ENCODE data around the gene BRINP3.

BRINP3 gene

DNA sequence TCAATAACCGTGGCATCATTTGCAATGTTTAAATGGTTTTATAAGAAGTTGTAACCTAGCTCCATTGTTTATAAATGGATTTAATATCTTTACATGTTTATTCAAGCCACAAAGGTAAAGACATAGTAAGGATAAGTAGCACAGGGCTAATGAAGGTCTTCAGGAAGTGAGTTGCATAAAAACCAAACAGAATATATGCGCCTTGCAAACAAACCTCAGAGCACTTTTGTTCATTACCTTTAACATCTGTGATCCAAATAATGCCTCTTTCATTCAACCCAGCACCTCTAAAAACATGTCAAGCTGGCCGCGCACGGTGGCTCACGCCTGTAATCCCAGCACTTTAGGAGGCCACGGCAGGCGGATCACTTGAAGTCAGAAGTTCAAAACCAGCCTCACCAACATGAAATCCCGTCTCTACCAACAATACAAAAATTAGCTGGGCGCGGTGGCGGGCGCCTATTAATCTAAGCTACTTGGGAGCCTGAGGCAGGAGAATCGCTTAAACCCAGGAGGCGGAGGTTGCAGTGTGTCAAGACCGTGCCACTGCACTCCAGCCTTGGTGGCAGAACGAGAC, 25.3 kb downstream of the BRINP3 start:
- DNase-seq (ENCODE audit: low read depth): no peak

GRCh38 chr1:190444464-190444863, 33.2 kb downstream of the BRINP3 start:
- no peak for DNase-seq (ENCODE audit: low read depth)

DNA sequence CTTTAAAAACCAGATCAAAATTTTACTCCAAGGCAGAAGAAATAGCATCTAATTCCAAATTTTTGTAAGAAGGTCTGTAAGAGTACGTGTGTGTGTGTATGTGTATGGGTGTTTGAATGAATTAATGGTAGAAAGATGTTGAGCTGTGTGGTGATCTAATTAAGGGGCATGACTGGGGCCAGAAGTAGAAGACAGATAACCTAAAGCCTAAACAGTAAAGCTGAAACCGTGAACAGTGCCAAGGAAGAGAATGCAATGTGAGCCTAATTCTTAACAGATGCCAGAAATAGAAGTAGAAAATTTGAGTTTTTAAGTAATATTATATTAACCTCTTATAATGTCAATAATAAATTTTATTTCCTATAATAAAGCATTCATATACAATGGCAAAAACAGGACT, 38.2 kb downstream of the BRINP3 start:
- no peak for DNase-seq (ENCODE audit: low read depth)

DNA sequence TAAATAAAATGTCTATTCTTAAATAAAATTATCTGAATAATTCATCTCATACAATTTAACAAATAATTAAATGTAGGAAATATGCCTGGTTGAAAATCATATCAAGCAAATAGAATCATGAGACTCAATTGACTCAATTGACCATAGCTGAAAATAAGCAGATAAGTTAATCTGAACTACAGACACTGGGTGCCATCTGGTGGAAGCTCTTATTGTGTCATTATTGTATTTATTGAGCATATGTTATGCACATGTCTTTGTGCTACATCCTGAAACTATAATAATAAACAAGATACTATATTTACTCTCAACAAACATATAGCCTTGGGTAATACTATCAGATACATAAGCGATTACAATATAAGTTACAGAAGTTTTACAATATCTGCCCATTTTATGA, 41.0 kb downstream of the BRINP3 start:
- no peak for DNase-seq (ENCODE audit: low read depth)

GRCh38 chr1:190429932-190430331, 47.7 kb downstream of the BRINP3 start:
- DNase-seq (ENCODE audit: low read depth): no peak

- no peak for DNase-seq (ENCODE audit: low read depth)
Measured at GRCh38 chr1:190429141-190429540, 48.5 kb downstream of the BRINP3 start.

GRCh38 chr1:190416239-190416638, 61.4 kb downstream of the BRINP3 start:
- no peak for DNase-seq (ENCODE audit: low read depth)

- no peak for DNase-seq (ENCODE audit: low read depth)
Measured at GRCh38 chr1:190413142-190413541, 64.5 kb downstream of the BRINP3 start.

- DNase-seq (ENCODE audit: low read depth): no peak
Measured at GRCh38 chr1:190403402-190403801, 74.3 kb downstream of the BRINP3 start.

GRCh38 chr1:190399233-190399632, 78.4 kb downstream of the BRINP3 start:
- no peak for DNase-seq (ENCODE audit: low read depth)

- no peak for DNase-seq (ENCODE audit: low read depth)
Measured at GRCh38 chr1:190391582-190391981, 86.1 kb downstream of the BRINP3 start.

- DNase-seq (ENCODE audit: low read depth): no peak
Measured at GRCh38 chr1:190377991-190378390, 99.7 kb downstream of the BRINP3 start.

DNA sequence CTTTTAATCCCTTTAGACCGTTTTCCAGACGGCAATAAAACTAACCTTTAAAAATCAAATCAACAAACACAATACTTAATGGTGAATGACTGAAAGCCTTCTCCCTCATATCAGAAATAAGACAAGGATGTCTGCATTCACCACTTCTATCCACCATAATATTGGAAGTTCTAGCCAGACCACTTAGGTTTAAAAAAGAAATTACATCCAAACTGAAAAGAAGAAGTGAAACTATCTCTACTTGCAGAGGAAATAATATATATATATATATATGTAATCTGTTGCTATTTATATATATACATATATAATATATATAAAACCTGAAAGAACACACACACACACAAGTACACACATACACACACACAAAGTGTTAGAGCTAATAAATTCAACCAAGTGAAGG, 100.4 kb downstream of the BRINP3 start:
- DNase-seq (ENCODE audit: low read depth): no peak

DNA sequence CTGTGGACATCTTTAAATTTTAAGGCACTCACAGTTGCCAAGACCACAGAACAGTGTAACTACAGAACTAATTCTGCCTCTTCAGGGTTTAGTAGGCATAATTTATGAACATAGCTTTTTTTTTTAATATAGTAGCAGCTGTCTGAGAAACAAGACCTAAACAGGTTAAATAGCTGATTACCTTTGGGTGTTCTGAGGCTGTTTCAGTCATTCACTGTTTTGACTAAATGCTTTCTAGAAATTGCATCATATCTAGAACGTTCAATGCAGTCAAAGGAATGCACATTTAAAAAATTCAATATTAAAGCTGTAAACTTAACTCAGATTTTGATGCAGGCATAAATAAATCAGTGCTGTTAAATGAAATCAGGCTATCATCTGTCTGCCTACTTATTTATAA, 101.6 kb downstream of the BRINP3 start:
- DNase-seq (ENCODE audit: low read depth): no peak

GRCh38 chr1:190373705-190374336, 103.8 kb downstream of the BRINP3 start:
- DNase-seq (ENCODE audit: low read depth): no peak

GRCh38 chr1:190367200-190367599, 110.5 kb downstream of the BRINP3 start:
- DNase-seq (ENCODE audit: low read depth): no peak

DNA sequence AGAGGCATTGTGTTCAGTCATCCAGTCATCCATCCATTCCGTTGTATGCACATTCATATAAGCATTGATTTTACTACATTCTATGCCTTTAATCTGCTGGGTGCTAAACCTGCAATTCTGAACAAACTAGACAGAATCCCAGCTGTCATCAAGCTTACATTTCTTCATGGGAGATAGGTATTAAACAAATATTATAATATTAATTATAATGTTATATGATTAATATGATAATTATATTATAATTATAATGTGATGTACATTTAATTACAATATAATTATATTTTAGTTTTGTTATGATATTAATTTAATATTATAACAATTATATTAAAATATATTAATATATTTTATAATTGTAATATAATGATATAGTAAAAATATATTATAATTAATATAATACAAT, 112.4 kb downstream of the BRINP3 start:
- no peak for DNase-seq (ENCODE audit: low read depth)

DNA sequence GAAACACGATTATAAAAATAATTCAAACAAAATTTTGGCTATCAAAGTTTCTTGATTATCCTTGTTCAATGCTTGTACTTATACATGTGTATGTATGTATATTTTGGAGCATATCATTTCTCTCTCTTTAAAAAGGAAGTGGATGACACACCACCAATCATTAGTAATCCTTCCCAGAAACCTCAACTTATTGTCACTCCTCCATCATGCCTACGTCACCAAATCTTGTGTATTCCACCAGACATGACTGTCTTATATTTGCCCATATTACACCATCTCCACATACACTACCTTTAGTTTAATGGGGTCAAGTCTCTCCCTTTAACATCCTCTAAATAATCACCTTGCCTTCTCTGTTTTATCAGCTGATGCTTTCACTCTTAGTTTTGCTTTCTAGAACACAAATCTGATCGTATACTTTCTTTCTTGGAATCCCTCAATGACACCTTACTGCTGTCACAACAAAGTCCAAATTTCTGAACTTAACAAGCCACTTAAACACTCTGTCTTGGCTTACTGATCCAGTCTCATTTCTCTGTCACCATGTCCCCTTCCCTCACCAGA, 124.0 kb downstream of the BRINP3 start:
- DNase-seq (ENCODE audit: low read depth): no peak

- no peak for DNase-seq (ENCODE audit: low read depth)
Measured at GRCh38 chr1:190344454-190344853, 133.2 kb downstream of the BRINP3 start.

GRCh38 chr1:190338829-190339228, 138.8 kb downstream of the BRINP3 start:
- DNase-seq (ENCODE audit: low read depth): no peak

DNA sequence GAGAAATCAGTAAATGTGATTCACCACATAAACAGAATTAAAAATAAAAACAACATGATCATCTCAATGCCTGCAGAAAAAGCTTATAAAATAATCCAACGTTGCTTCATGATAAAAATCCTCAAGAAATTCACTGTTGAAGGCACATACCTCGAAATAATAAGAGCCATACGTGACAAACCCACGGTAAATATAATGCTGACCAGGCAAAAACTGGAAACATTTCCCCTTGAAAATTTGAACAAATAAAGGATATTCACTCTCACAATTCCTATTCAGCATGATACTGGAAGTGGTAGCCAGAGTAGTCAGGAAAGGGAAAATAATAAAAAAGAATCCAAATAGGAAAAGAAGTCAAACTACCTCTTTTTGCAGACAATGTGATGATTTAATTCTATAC, 148.8 kb downstream of the BRINP3 start:
- no peak for DNase-seq (ENCODE audit: low read depth)

- no peak for DNase-seq (ENCODE audit: low read depth)
Measured at GRCh38 chr1:190328361-190328760, 149.3 kb downstream of the BRINP3 start.

GRCh38 chr1:190327271-190327670, 150.4 kb downstream of the BRINP3 start:
- no peak for DNase-seq (ENCODE audit: low read depth)

DNA sequence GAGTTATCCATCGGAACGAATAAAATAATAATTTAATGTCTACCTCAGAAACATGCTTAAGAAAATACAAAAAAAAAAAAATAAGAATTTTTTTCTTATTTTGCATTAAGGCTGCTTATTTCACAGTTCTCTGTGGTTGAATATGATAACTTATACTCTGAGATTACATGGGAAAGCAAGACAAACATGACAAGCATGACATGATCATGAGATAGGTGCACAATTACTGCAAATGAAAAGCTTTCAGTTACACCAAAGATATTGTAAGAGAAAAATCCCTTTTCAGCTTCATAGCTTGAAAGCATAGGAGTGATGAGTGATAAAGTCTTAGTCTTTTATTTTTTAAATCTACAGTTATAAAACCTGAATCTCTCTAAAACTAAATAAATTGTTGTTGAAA, 154.1 kb downstream of the BRINP3 start:
- DNase-seq (ENCODE audit: low read depth): no peak

Data from stimulated activated CD8-positive, alpha-beta memory T cell treated with anti-CD3 and anti-CD28 coated beads, Interleukin-12 subunit alpha, Interleukin-12 subunit beta, amount 100 ng/mL, for 4 hours (primary cell).